SIG-M5 treated with dmso at 0.1 percent for 504 hours (cell line): ENCODE measurements around the gene KIF3C.
A peak's percentile ranks its signal among the peaks of the same experiment; 100 is the strongest.

Experiments
- DNase-seq: peaks from one replicate; lab custom pipeline; 2025; ENCODE audit not compliant: unreplicated experiment; lab: John Stamatoyannopoulos, UW

The KIF3C gene

DNA sequence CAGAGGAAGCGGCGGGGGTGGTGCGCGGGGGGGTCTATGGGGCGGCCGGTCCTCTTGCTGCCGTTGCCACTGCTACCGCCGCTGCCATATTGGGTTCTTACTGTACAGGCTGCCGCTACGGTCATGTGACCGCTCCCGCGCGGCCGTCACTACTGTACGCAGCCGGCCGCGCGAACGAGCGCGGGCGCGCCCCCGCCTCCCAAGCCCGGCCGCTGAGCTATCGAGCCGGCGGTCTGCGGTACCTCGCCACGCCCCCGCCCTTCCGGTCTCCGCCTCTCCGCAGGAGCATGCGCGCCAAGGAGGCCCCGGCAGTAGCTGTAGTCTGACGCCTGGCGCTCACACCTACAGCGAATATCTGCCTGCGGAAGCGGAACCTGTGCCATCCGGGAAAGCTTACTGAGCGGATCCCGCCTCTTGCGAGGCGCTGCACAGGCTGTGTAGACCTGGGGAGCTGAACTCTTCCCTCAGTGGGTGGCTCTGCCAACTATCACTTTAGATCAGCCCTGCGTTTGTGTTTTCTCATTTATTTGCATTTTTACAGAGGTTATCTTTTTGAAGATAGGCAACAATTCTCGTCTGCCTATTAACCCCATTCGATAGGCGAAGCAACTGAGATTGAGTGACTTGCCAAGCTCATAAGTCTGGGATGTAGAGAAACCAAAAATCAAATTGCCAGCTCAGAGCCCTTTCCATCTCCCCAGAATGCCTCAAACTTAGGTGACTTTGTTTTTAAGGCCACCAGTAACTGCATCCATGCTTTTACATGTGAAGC lies 103.8 kb downstream of the KIF3C start, which contains the start of gene ASXL2:
Gene ASXL2 (minus strand): TSS at position 127 of the 772 bp plus-strand sequence. CDS start 265 bp downstream, outside the sequence.
- peak; percentile 98 for DNase-seq

DNA sequence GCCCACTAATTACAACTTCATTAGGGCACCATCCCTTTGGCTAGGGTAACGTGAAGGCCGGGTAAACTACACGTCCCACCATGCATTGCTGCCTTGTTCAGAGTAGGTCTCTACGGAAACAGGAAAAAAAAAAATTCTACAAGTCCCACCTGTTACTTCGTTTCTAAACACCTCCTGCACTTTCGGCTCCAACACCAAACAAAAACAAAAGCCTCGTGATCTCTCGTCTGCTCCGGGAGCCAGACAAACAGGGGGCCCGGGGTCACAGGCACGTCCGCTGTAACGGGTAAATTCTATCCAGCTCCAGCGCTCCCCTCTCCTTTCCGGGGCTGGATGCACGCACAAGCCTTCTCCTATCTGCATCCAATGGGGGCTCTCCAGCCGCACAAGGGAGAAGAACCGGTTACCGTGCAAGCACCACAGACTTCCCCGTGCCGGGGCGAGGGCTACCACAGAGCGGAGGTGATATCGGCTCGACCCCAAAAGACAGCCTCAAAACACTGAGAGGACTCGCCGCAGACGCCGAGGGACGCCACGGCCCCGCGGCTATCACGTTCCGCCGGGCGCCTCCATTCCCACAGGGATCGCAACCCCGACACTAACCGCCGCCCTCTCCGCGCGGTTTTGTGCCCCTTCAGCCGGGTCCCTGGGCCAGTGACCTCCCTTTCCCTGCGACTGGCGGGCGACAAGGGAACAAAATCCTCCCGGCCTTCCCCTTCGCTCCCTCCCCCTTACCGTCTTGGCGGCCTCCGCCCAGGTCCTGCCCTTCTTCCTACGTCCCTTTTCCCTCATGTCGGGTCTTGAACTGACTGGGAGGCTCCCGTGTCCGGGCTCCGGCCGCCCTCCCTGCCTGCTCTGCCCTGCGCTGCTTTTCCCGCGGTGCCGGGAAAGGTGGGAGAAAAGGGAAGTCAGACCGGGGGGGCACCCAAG lies 104.6 kb downstream of the KIF3C start:
- DNase-seq, result peak; percentile 84
